Activated naive CD4-positive, alpha-beta T cell treated with anti-CD3 and anti-CD28 coated beads, Interleukin-2, amount 50 U/mL, for 24 hours (primary cell): ENCODE measurements around the gene HDHD5.

Experiments
- H3K27ac Mint-ChIP-seq: one replicate; pipeline ENCODE4 v1.8.0; 2021; ENCODE audit warnings: mild to moderate bottlenecking, mixed read lengths
- H3K27me3 Mint-ChIP-seq: one replicate; pipeline ENCODE4 v1.8.0; 2021; ENCODE audit warnings: mixed read lengths
- H3K36me3 Mint-ChIP-seq: one replicate; pipeline ENCODE4 v1.8.0; 2021; ENCODE audit warnings: mixed read lengths
- H3K4me1 Mint-ChIP-seq: one replicate; pipeline ENCODE4 v1.8.0; 2021; ENCODE audit warnings: mixed read lengths
- H3K4me3 Mint-ChIP-seq: one replicate; pipeline ENCODE4 v1.8.0; 2021; ENCODE audit warnings: mild to moderate bottlenecking, mixed read lengths
- H3K9me3 Mint-ChIP-seq: one replicate; pipeline ENCODE4 v1.8.0; 2021; ENCODE audit warnings: mixed read lengths

Gene HDHD5

DNA sequence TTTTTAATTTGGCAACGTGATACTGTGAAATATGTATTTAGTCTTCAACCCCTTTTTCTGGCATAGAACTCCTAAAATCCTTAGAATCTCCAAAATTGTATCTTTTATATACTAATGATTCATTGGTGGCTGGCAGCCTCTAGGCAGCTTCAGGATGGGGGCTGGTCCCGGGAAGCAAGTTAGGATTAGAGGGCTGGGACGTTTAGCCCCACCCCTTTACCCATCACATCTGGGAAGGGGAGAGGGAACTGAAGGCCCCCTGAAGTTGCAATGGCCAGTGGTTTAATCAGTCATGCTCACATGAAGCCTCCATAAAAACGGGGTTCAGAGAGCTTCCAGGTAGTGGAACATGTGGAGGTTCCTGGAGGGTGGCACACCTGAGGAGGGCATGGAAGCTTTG lies 67.2 kb downstream of the HDHD5 start:
- Mint-ChIP-seq H3K9me3 (no peaks in the 10 kb centered on the region), H3K4me3 (peak overlapping the region; percentile 39), H3K27ac (peak overlapping the region; percentile 63), H3K27me3 (no peaks in the 10 kb centered on the region), H3K4me1 (peaks cover 91% of the 10 kb centered on the region), H3K36me3 (peaks cover 2% of the 10 kb centered on the region)

DNA sequence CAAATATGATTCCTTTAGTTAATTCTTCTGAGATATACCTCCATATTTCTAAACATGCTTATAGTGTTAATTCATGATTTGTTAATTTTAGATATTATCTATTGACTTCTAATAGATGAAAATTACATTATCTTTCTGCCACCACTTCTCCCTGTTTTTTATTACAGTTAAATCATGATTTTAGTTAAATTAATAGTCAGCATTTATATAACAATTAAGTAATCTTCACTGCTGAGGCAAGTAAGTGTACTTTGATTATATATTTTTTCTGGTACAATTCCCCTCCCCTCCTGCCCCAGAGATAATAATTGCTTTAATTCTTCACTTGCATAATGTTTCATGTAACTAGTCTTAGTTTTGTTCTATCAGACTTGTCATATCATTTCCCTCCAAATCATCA lies 68.5 kb downstream of the HDHD5 start:
- H3K27ac Mint-ChIP-seq = peak overlapping the region; percentile 49
- H3K9me3 Mint-ChIP-seq = no peaks in the 10 kb centered on the region
- H3K36me3 Mint-ChIP-seq = peaks cover 2% of the 10 kb centered on the region
- no peaks in the 10 kb centered on the region for H3K27me3 Mint-ChIP-seq
- H3K4me1 Mint-ChIP-seq = peaks cover 89% of the 10 kb centered on the region
- peak overlapping the region; percentile 58 for H3K4me3 Mint-ChIP-seq
